ENCODE data around the gene LETM1. TPM values are rescaled to one million over a fixed set of nuclear protein-coding genes. Genes with fewer than 3 reads are reported as not detected.

The LETM1 gene
- total and polyA plus RNA-seq, 2 of the 13 experiments (the other 11 are each of a cell fraction or from before 2014, with no cell fraction given) = 9.7 to 41.6 TPM

DNA sequence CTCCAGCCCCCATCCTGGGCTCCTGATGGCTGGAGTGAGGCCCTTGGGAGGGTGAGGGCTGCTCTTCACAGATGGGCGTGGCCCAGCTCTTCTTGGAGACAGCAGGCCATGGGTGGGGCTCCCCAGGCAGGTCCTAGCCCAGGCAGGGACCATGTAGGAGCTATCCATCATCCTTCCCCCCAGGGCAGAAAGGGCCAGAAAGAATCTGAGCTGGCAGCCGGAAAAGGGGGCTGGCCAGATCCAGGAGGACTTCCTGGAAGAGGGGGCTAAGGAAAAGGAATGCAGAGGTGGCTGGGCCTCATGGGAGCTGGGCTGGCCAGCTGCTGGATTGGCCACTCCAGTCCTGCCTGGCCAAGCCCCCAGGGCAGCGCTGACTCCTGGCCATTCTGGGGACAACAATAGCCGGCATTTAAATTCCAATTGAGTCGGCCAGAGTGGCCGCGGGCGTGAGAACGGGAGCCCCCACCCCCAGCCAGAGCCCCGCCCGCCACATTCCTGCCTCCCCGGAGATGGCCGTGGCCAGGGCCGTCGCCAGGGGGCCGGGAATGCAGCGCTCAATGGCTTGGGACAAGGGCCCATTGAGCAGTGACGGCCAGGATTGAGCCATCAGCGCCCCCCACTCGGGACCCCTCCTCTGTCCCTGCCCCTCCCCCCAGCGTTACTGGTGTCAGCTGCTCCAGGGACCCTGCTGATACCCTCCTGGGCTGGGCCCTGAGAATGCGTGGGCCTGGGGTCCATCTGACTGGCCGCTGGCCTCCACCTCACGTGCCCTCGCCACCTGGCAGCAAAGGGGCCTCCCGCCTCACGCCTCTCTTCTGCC lies 77.9 kb downstream of the LETM1 start (continued):
- peak; percentile 89 for TF ChIP-seq MAZ (IDR thresholded peaks at IDR 0.05; ENCODE audit: borderline replicate concordance, low read depth, low read length)
- no peak for TF ChIP-seq MAZ (CRISPR knock-in tag; IDR thresholded peaks at IDR 0.05; ENCODE audit: low read depth)
- TF ChIP-seq SETDB1 (CRISPR knock-in tag; IDR thresholded peaks at IDR 0.05; ENCODE audit: borderline replicate concordance) = no peak
- no peak for TF ChIP-seq JARID2 (CRISPR knock-in tag; IDR thresholded peaks at IDR 0.05; ENCODE audit: insufficient replicate concordance)
- TF ChIP-seq, protein P1, sequence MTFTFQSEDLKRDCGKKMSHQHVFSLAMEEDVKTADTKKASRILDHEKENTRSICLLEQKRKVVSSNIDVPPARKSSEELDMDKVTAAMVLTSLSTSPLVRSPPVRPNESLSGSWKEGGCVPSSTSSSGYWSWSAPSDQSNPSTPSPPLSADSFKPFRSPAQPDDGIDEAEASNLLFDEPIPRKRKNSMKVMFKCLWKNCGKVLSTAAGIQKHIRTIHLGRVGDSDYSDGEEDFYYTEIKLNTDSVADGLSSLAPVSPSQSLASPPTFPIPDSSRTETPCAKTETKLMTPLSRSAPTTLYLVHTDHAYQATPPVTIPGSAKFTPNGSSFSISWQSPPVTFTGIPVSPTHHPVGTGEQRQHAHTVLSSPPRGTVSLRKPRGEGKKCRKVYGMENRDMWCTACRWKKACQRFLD (CRISPR knock-in tag; IDR thresholded peaks at IDR 0.05; ENCODE audit: borderline replicate concordance) = no peak
- no peak for TF ChIP-seq NR1H2 (CRISPR knock-in tag; IDR thresholded peaks at IDR 0.05; ENCODE audit: borderline replicate concordance, low read depth)
- TF ChIP-seq, protein P2, sequence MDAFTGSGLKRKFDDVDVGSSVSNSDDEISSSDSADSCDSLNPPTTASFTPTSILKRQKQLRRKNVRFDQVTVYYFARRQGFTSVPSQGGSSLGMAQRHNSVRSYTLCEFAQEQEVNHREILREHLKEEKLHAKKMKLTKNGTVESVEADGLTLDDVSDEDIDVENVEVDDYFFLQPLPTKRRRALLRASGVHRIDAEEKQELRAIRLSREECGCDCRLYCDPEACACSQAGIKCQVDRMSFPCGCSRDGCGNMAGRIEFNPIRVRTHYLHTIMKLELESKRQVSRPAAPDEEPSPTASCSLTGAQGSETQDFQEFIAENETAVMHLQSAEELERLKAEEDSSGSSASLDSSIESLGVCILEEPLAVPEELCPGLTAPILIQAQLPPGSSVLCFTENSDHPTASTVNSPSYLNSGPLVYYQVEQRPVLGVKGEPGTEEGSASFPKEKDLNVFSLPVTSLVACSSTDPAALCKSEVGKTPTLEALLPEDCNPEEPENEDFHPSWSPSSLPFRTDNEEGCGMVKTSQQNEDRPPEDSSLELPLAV (CRISPR knock-in tag; conservative IDR thresholded peaks at IDR 0.05; ENCODE audit: low read depth) = no peak
- peak; percentile 74 for TF ChIP-seq ZBTB7A (CRISPR knock-in tag; IDR thresholded peaks at IDR 0.05)
- TF ChIP-seq ZNF672 (CRISPR knock-in tag; IDR thresholded peaks at IDR 0.05) = no peak
- TF ChIP-seq, protein P3, sequence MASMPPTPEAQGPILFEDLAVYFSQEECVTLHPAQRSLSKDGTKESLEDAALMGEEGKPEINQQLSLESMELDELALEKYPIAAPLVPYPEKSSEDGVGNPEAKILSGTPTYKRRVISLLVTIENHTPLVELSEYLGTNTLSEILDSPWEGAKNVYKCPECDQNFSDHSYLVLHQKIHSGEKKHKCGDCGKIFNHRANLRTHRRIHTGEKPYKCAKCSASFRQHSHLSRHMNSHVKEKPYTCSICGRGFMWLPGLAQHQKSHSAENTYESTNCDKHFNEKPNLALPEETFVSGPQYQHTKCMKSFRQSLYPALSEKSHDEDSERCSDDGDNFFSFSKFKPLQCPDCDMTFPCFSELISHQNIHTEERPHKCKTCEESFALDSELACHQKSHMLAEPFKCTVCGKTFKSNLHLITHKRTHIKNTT (CRISPR knock-in tag; IDR thresholded peaks at IDR 0.05) = no peak
- TF ChIP-seq, protein P4, sequence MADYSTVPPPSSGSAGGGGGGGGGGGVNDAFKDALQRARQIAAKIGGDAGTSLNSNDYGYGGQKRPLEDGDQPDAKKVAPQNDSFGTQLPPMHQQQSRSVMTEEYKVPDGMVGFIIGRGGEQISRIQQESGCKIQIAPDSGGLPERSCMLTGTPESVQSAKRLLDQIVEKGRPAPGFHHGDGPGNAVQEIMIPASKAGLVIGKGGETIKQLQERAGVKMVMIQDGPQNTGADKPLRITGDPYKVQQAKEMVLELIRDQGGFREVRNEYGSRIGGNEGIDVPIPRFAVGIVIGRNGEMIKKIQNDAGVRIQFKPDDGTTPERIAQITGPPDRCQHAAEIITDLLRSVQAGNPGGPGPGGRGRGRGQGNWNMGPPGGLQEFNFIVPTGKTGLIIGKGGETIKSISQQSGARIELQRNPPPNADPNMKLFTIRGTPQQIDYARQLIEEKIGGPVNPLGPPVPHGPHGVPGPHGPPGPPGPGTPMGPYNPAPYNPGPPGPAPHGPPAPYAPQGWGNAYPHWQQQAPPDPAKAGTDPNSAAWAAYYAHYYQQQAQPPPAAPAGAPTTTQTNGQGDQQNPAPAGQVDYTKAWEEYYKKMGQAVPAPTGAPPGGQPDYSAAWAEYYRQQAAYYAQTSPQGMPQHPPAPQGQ (CRISPR knock-in tag; IDR thresholded peaks at IDR 0.05; ENCODE audit: borderline replicate concordance) = no peak
- TF ChIP-seq, protein P5, sequence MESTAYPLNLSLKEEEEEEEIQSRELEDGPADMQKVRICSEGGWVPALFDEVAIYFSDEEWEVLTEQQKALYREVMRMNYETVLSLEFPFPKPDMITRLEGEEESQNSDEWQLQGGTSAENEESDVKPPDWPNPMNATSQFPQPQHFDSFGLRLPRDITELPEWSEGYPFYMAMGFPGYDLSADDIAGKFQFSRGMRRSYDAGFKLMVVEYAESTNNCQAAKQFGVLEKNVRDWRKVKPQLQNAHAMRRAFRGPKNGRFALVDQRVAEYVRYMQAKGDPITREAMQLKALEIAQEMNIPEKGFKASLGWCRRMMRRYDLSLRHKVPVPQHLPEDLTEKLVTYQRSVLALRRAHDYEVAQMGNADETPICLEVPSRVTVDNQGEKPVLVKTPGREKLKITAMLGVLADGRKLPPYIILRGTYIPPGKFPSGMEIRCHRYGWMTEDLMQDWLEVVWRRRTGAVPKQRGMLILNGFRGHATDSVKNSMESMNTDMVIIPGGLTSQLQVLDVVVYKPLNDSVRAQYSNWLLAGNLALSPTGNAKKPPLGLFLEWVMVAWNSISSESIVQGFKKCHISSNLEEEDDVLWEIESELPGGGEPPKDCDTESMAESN (CRISPR knock-in tag; conservative IDR thresholded peaks at IDR 0.05) = no peak
- no peak for TF ChIP-seq AKAP8 (CRISPR knock-in tag; IDR thresholded peaks at IDR 0.05)
- TF ChIP-seq ZNF101 (CRISPR knock-in tag; IDR thresholded peaks at IDR 0.05; ENCODE audit: borderline replicate concordance, low read depth) = no peak
- TF ChIP-seq, protein P6, sequence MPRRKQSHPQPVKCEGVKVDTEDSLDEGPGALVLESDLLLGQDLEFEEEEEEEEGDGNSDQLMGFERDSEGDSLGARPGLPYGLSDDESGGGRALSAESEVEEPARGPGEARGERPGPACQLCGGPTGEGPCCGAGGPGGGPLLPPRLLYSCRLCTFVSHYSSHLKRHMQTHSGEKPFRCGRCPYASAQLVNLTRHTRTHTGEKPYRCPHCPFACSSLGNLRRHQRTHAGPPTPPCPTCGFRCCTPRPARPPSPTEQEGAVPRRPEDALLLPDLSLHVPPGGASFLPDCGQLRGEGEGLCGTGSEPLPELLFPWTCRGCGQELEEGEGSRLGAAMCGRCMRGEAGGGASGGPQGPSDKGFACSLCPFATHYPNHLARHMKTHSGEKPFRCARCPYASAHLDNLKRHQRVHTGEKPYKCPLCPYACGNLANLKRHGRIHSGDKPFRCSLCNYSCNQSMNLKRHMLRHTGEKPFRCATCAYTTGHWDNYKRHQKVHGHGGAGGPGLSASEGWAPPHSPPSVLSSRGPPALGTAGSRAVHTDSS (CRISPR knock-in tag; conservative IDR thresholded peaks at IDR 0.05) = no peak
- TF ChIP-seq ZFP1 (CRISPR knock-in tag; IDR thresholded peaks at IDR 0.05) = no peak
- TF ChIP-seq ZFP37 (CRISPR knock-in tag; IDR thresholded peaks at IDR 0.05; ENCODE audit: borderline replicate concordance) = no peak
